Keratinocyte (primary cell): Measurements from ENCODE around the gene TMUB2. TPM values are rescaled to one million over a fixed set of nuclear protein-coding genes. Genes with fewer than 3 reads are reported as not detected.

Experiments
- DNase-seq: peaks from one replicate; pipeline ENCODE4 v3.0.0-alpha.2; 2011; ENCODE audit warnings: low read depth, missing footprints, low spot score
- FAIRE-seq: peaks from 2 replicates; lab custom pipeline; 2011; peaks lifted over from hg19 to GRCh38; lab: Jason Lieb, UNC
- H2AFZ ChIP-seq: 2 replicates; pipeline ENCODE4 v1.6.0; 2012; ENCODE audit warnings: low read length, control low read depth, inconsistent platforms; ENCODE audit not compliant: control insufficient read depth
- H3K27ac ChIP-seq: 2 replicates; pipeline ENCODE4 v1.5.1; 2011; ENCODE audit warnings: low read length; ENCODE audit not compliant: control insufficient read depth, insufficient read depth
- H3K27me3 ChIP-seq: 3 replicates; pipeline ENCODE4 v1.6.0; 2011; ENCODE audit warnings: low read length; ENCODE audit not compliant: control insufficient read depth, insufficient read depth; ENCODE audit errors: extremely low read depth
- H3K36me3 ChIP-seq, 2 experiments: 2 replicates in 1 of 2; 3 replicates in 1 of 2; pipeline ENCODE4 v1.5.1; 2011; ENCODE audit warnings: low read length in 2 of 2, mild to moderate bottlenecking in 1 of 2; ENCODE audit not compliant: control insufficient read depth in 2 of 2, insufficient read depth in 2 of 2; ENCODE audit errors: extremely low read depth in 1 of 2
- H3K4me1 ChIP-seq: 3 replicates; pipeline ENCODE4 v1.5.1; 2011; ENCODE audit warnings: low read length; ENCODE audit not compliant: control insufficient read depth, insufficient read depth; ENCODE audit errors: extremely low read depth
- H3K4me2 ChIP-seq: 3 replicates; pipeline ENCODE4 v1.6.0; 2011; ENCODE audit warnings: low read depth, low read length; ENCODE audit not compliant: control insufficient read depth, insufficient read depth; ENCODE audit errors: extremely low read depth
- H3K4me3 ChIP-seq, 3 experiments: fragments of 200-600 bp in 1 of 3; sonication (generic) in 1 of 3; 2 replicates in 2 of 3; 3 replicates in 1 of 3; pipeline ENCODE4 v1.5.1; 2011 to 2016; ENCODE audit warnings: low read length in 3 of 3, mild to moderate bottlenecking in 3 of 3, control low read depth in 2 of 3, inconsistent platforms in 1 of 3, low read depth in 1 of 3, mixed read lengths in 1 of 3, mixed run types in 1 of 3, moderate library complexity in 1 of 3; ENCODE audit not compliant: control insufficient read depth in 2 of 3, insufficient read depth in 2 of 3; ENCODE audit errors: extremely low read depth in 1 of 3
- H3K79me2 ChIP-seq: 2 replicates; pipeline ENCODE4 v1.6.0; 2012; ENCODE audit warnings: low read length; ENCODE audit not compliant: control insufficient read depth, insufficient read depth
- H3K9ac ChIP-seq: 3 replicates; pipeline ENCODE4 v1.6.0; 2011; ENCODE audit warnings: low read length; ENCODE audit not compliant: control insufficient read depth, insufficient read depth; ENCODE audit errors: extremely low read depth
- H3K9me1 ChIP-seq: 3 replicates; pipeline ENCODE4 v1.6.0; 2011; ENCODE audit warnings: low read length; ENCODE audit not compliant: control insufficient read depth, insufficient read depth; ENCODE audit errors: extremely low read depth
- H3K9me3 ChIP-seq: 2 replicates; pipeline ENCODE4 v1.5.1; 2012; ENCODE audit warnings: low read depth, low read length; ENCODE audit not compliant: control insufficient read depth
- H4K20me1 ChIP-seq: 3 replicates; pipeline ENCODE4 v1.6.0; 2011; ENCODE audit warnings: low read length; ENCODE audit not compliant: control insufficient read depth, insufficient read depth; ENCODE audit errors: extremely low read depth
- CTCF ChIP-seq, 3 experiments: IDR thresholded peaks in 1 of 3; conservative IDR thresholded peaks in 1 of 3; optimal IDR thresholded peaks in 1 of 3; 2 replicates in 2 of 3; 3 replicates in 1 of 3; pipeline versions ENCODE3 to v1.5.1; 2011; ENCODE audit warnings: low read length in 3 of 3, mild to moderate bottlenecking in 3 of 3, moderate library complexity in 2 of 3, control low read depth in 1 of 3, inconsistent platforms in 1 of 3; ENCODE audit not compliant: insufficient read depth in 2 of 3; ENCODE audit errors: extremely low read depth in 1 of 3
- EZH2 ChIP-seq: IDR thresholded peaks from one replicate; pipeline ENCODE4 v1.6.1; 2012; ENCODE audit warnings: inconsistent platforms, mild to moderate bottlenecking, low read length, moderate library complexity
- dilution Hi-C: fragments of 300-500 bp; cut with MboI; formaldehyde crosslinking; loops from one replicate; pipeline ENCODE4 v1.7.0; 2020; ENCODE audit warnings: low sequenced_read_pairs; ENCODE audit not compliant: extremely low pct_ligation_motif_present
- polyA plus RNA-seq, 5 experiments: library from polyadenylated mRNA; depleted of rRNA in 3 of 5; stranded (reverse) in 3 of 5; stranded (forward) in 1 of 5; unstranded in 1 of 5; fragments of >200 nt; gene quantifications; 1 replicate in 1 of 5; 2 replicates in 3 of 5; 3 replicates in 1 of 5; pipeline versions ENCODE4 v1.2.1 to v1.2.3, GENCODE V29; 2011 to 2012; ENCODE audit warnings: missing spikeins in 2 of 5, low read depth in 1 of 5, low replicate concordance in 1 of 5

TMUB2 gene
- polyA plus RNA-seq, 1 donor (not counting 4 experiments of a cell fraction or from before 2014, with no cell fraction given), result 25.5 TPM

GRCh38 chr17:44176671-44177501, 9.9 kb upstream of the TMUB2 start:
- FAIRE-seq, result no peak

GRCh38 chr17:44177640-44178039, 9.1 kb upstream of the TMUB2 start:
- no peaks in the 10 kb centered on the region for H3K9me3 ChIP-seq
- no peak overlapping the region for H3K4me3 ChIP-seq
- peaks cover 8 to 9% of the 10 kb centered on the region in 2 experiments for H3K36me3 ChIP-seq
- H3K79me2 ChIP-seq, result peaks cover 2% of the 10 kb centered on the region
- no peaks in the 10 kb centered on the region for H3K27me3 ChIP-seq
- no peaks in the 10 kb centered on the region for H4K20me1 ChIP-seq
- no peak overlapping the region for H3K9ac ChIP-seq
- H3K4me1 ChIP-seq, result no peaks in the 10 kb centered on the region
- H3K9me1 ChIP-seq, result no peaks in the 10 kb centered on the region
- TF ChIP-seq EZH2 (no peak), CTCF (optimal IDR thresholded peaks at IDR 0.05 in 1 of 3, IDR thresholded peaks at IDR 0.05 in 1 of 3, conservative IDR thresholded peaks at IDR 0.05 in 1 of 3; ENCODE audit: extremely low read depth in 1 of 3, insufficient read depth in 2 of 3, low read length in 3 of 3) (no peak)
- no peak overlapping the region for H2AFZ ChIP-seq
- FAIRE-seq (no peak), DNase-seq (no peak)
- H3K4me2 ChIP-seq, result no peak overlapping the region
- H3K27ac ChIP-seq, result no peak overlapping the region
- dilution Hi-C loops, result no loop called here

More at GRCh38 chr17:44176671-44177501, 9.9 kb upstream of the TMUB2 start:
- no peaks in the 10 kb centered on the region for H3K4me1 ChIP-seq
- H2AFZ ChIP-seq, result no peak overlapping the region
- no peak overlapping the region for H3K4me2 ChIP-seq
- peaks cover 2% of the 10 kb centered on the region for H3K79me2 ChIP-seq
- H3K9me1 ChIP-seq, result no peaks in the 10 kb centered on the region
- no peaks in the 10 kb centered on the region for H4K20me1 ChIP-seq
- dilution Hi-C loops, result no loop called here
- no peak overlapping the region for H3K4me3 ChIP-seq
- no peak overlapping the region for H3K27ac ChIP-seq
- DNase-seq, result no peak
- H3K36me3 ChIP-seq, result peaks cover 8 to 9% of the 10 kb centered on the region in 2 experiments
- no peaks in the 10 kb centered on the region for H3K27me3 ChIP-seq
- H3K9ac ChIP-seq, result no peak overlapping the region
- H3K9me3 ChIP-seq, result no peaks in the 10 kb centered on the region
- TF ChIP-seq EZH2 (no peak), CTCF (optimal IDR thresholded peaks at IDR 0.05 in 1 of 3, IDR thresholded peaks at IDR 0.05 in 1 of 3, conservative IDR thresholded peaks at IDR 0.05 in 1 of 3; ENCODE audit: extremely low read depth in 1 of 3, insufficient read depth in 2 of 3, low read length in 3 of 3) (no peak)
